ENCODE measurements around the gene CRADD. TPM values are rescaled to one million over a fixed set of nuclear protein-coding genes. Genes with fewer than 3 reads are reported as not detected.

CRADD gene
- total RNA-seq, 2 donors from 2014 or later: 7.7 to 9.1 TPM

DNA sequence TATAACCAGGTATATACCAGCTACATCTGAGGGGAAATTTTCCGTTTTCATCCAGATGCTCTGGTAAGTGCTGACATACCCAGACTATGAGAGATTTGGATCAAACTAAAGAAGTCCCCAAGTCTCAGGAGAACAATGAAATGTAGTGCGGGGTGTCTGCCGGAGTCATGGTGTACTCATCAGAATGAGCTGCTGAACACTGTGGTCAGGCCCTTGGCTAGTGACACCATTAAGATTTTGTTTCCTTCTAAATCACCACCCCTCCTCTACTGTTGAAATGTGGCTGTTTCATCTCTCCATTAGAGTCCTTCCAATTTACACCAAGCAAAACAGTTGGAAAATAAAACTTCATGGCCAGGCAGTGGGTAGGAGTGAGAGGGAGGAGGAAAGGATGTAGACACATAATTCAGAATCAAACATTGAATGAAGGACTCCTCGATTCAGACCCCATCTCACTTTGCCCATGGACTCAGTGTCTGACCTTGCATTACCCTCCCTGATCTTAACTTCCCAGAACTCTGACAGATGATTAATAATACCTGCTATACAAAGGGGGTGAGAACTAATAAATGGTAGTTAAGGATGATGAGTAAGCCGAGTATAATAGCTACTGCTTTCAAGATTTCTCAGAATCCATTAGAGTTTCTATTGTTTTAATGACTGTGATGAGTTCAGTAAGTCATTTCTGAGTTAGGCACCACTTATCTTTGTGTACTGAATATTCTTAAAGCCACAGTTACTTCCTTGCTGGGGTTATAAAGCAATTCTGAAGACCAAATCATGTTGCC lies 127.4 kb downstream of the CRADD start:
- no peak overlapping the region for H3K27ac Mint-ChIP-seq
- TF ChIP-seq, protein P1, sequence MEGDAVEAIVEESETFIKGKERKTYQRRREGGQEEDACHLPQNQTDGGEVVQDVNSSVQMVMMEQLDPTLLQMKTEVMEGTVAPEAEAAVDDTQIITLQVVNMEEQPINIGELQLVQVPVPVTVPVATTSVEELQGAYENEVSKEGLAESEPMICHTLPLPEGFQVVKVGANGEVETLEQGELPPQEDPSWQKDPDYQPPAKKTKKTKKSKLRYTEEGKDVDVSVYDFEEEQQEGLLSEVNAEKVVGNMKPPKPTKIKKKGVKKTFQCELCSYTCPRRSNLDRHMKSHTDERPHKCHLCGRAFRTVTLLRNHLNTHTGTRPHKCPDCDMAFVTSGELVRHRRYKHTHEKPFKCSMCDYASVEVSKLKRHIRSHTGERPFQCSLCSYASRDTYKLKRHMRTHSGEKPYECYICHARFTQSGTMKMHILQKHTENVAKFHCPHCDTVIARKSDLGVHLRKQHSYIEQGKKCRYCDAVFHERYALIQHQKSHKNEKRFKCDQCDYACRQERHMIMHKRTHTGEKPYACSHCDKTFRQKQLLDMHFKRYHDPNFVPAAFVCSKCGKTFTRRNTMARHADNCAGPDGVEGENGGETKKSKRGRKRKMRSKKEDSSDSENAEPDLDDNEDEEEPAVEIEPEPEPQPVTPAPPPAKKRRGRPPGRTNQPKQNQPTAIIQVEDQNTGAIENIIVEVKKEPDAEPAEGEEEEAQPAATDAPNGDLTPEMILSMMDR (conservative IDR thresholded peaks at IDR 0.05): no peak
- H3K4me3 ChIP-seq (ENCODE audit: low read length): no peak overlapping the region
- peaks cover 3% of the 10 kb centered on the region for H3K4me1 Mint-ChIP-seq
- no peaks in the 10 kb centered on the region for H3K9me3 ChIP-seq (ENCODE audit: control insufficient read depth, low read length)
- H3K9me3 Mint-ChIP-seq: no peaks in the 10 kb centered on the region
- no peaks in the 10 kb centered on the region for H3K36me3 ChIP-seq (ENCODE audit: control insufficient read depth, insufficient read depth, low read length)
- no peaks in the 10 kb centered on the region for H3K27me3 Mint-ChIP-seq (ENCODE audit: insufficient read depth)
- H3K4me1 ChIP-seq (ENCODE audit: control insufficient read depth, insufficient read depth, low read length): no peaks in the 10 kb centered on the region
- H3K36me3 Mint-ChIP-seq (ENCODE audit: low read depth): no peaks in the 10 kb centered on the region
- no peak overlapping the region for H3K9ac ChIP-seq (ENCODE audit: extremely low read depth, low read length, poor library complexity, severe bottlenecking)
- WGBS, 2 experiments (ENCODE audit: insufficient coverage in 1 of 2, insufficient read length in 1 of 2): 97 to 100% methylated on average over 2 to 5 of the region's 5 CpGs
- no peaks in the 10 kb centered on the region for H3K27me3 ChIP-seq (ENCODE audit: control insufficient read depth, insufficient read depth, low read length, poor library complexity, severe bottlenecking)
- H3K4me3 Mint-ChIP-seq: no peak overlapping the region
- H3K27ac ChIP-seq (ENCODE audit: low read depth, low read length): no peak overlapping the region
- no peak for DNase-seq

DNA sequence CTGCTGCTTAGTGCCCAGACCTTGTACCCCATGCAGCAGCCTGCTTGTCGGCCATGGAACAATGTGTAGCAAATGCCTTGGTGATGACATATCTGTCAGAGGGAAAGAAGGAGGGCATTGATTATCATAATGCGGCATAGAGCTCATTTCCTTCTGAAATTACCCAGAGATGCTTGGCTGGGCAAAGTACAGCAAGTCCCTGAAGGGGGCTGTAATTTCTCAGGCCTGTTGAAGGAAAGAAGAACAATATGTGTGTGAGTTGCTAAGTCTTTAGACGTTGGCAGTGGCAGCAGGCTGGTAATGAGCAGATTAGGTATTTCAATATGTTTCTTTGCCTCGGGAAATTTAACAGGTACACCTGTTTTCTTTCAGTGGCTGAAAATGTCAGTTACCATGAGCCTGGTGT lies 128.6 kb downstream of the CRADD start:
- Histone ChIP-seq H3K4me3 (ENCODE audit: low read length) (no peak overlapping the region), H3K9me3 (ENCODE audit: control insufficient read depth, low read length) (no peaks in the 10 kb centered on the region), H3K27ac (ENCODE audit: low read depth, low read length) (peak overlapping the region; percentile 12), H3K27me3 (ENCODE audit: control insufficient read depth, insufficient read depth, low read length, poor library complexity, severe bottlenecking) (no peaks in the 10 kb centered on the region), H3K4me1 (ENCODE audit: control insufficient read depth, insufficient read depth, low read length) (no peaks in the 10 kb centered on the region), H3K9ac (ENCODE audit: extremely low read depth, low read length, poor library complexity, severe bottlenecking) (no peak overlapping the region), H3K36me3 (ENCODE audit: control insufficient read depth, insufficient read depth, low read length) (no peaks in the 10 kb centered on the region)
- H3K27me3 Mint-ChIP-seq (ENCODE audit: insufficient read depth): no peaks in the 10 kb centered on the region
- H3K27ac Mint-ChIP-seq: no peak overlapping the region
- H3K4me3 Mint-ChIP-seq: no peak overlapping the region
- DNase-seq: no peak
- TF ChIP-seq, protein P1 (conservative IDR thresholded peaks at IDR 0.05): no peak
- WGBS, 2 experiments (ENCODE audit: insufficient coverage in 1 of 2, insufficient read length in 1 of 2): 87 to 95% methylated on average over 4 of the region's 4 CpGs
- H3K36me3 Mint-ChIP-seq (ENCODE audit: low read depth): no peaks in the 10 kb centered on the region
- H3K4me1 Mint-ChIP-seq: peaks cover 6% of the 10 kb centered on the region
- H3K9me3 Mint-ChIP-seq: no peaks in the 10 kb centered on the region

DNA sequence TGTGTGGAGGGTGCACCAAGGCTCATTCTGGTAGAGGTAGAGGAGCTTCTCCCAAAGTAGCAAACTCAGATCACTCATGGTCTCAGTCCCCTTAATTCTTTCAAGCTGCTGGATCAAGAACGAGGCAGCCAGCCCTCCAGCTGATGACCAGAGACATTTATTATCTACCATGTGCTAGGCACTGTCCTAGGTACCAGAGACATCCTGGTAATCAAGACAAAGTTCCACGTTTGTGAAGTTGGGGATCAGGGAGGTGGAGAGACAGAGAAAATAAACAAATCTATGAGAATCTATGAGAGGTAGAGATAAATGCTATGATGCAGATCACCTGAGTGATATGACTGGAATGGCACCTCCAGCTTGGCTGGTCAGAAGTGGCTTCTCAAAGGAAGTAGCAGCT lies 130.2 kb downstream of the CRADD start:
- H3K9me3 Mint-ChIP-seq: no peaks in the 10 kb centered on the region
- Histone ChIP-seq H3K27me3 (ENCODE audit: control insufficient read depth, insufficient read depth, low read length, poor library complexity, severe bottlenecking) (no peaks in the 10 kb centered on the region), H3K4me3 (ENCODE audit: low read length) (no peak overlapping the region), H3K36me3 (ENCODE audit: control insufficient read depth, insufficient read depth, low read length) (no peaks in the 10 kb centered on the region), H3K9ac (ENCODE audit: extremely low read depth, low read length, poor library complexity, severe bottlenecking) (no peak overlapping the region), H3K9me3 (ENCODE audit: control insufficient read depth, low read length) (no peaks in the 10 kb centered on the region), H3K27ac (ENCODE audit: low read depth, low read length) (no peak overlapping the region), H3K4me1 (ENCODE audit: control insufficient read depth, insufficient read depth, low read length) (no peaks in the 10 kb centered on the region)
- H3K4me1 Mint-ChIP-seq: peaks cover 14% of the 10 kb centered on the region
- DNase-seq: no peak
- no peak overlapping the region for H3K27ac Mint-ChIP-seq
- WGBS, 2 experiments (ENCODE audit: insufficient coverage in 1 of 2, insufficient read length in 1 of 2): 81 to 100% methylated on average over 2 of the region's 2 CpGs
- H3K27me3 Mint-ChIP-seq (ENCODE audit: insufficient read depth): no peaks in the 10 kb centered on the region
- no peak overlapping the region for H3K4me3 Mint-ChIP-seq
- TF ChIP-seq, protein P1 (conservative IDR thresholded peaks at IDR 0.05): no peak
- no peaks in the 10 kb centered on the region for H3K36me3 Mint-ChIP-seq (ENCODE audit: low read depth)
